ENCODE results near the gene FGF7.
"Not testable (repeated sequence)": the region's sequence is repeated elsewhere in the genome, so short reads cannot be mapped to it uniquely, and the experiment has no call there.

- not testable (repeated sequence) for TF ChIP-seq CTCF, POLR2A (IDR thresholded peaks at IDR 0.05)
Observed at GRCh38 chr15:49478982-49479381, 55.9 kb downstream of the FGF7 start.

All from Peyer's patch (tissue), 4 donors.